NCI-H2196 treated with DMSO at 0.1 percent for 48 hours (cell line): ENCODE measurements around the gene VPS45.
"Not testable (repeated sequence)": the region's sequence is repeated elsewhere in the genome, so short reads cannot be mapped to it uniquely, and the experiment has no call there.

Source experiments
- DNase-seq: peaks from one replicate; lab custom pipeline; 2025; ENCODE audit not compliant: unreplicated experiment; lab: John Stamatoyannopoulos, UW

Gene VPS45, protein sequence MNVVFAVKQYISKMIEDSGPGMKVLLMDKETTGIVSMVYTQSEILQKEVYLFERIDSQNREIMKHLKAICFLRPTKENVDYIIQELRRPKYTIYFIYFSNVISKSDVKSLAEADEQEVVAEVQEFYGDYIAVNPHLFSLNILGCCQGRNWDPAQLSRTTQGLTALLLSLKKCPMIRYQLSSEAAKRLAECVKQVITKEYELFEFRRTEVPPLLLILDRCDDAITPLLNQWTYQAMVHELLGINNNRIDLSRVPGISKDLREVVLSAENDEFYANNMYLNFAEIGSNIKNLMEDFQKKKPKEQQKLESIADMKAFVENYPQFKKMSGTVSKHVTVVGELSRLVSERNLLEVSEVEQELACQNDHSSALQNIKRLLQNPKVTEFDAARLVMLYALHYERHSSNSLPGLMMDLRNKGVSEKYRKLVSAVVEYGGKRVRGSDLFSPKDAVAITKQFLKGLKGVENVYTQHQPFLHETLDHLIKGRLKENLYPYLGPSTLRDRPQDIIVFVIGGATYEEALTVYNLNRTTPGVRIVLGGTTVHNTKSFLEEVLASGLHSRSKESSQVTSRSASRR

DNA sequence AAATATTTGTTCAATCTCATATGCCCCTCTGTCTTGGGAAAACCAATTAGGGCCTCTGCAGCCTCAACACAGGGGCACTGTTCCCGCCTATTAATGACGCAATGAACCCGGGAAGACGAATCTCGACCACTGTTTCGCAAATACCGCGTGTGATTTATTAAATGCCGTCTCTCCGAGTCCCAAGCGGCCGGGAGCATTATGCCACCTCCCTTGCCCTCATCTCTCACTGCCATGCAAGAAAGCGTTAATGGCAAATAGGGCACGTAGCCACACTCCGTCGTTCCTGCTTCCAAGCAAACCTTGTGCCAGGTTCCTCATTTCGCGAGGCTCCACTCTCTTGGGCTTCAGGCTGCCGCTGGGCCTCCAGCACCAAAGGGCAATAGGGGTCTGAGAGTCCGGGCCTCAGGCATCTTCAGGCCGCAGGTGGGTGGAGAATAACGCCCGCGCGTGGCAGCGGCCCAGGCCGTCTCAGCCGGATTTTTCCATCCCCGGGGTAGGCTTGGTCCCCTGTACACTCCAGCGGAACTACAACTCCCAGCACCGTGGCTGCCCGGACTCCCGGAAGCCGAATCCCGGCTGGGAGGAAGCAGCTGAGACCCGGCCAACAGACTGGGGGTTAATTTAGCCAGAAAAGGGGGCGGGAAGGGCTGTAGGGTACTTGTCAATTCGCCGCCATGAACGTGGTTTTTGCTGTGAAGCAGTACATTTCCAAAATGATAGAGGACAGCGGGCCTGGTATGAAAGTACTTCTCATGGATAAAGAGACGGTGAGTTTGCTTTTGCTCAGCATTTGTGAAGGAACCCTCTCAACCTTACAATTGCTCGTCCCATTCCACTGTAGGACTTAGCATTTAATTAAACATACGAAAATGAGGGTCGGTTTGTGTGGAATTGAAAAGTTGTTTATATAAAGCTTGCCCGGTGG is at the start of gene VPS45:
VPS45 (plus strand) TSS at position 593 of the 925 bp plus-strand sequence; CDS start at position 675, 82 bp downstream.
- DNase-seq: peak; percentile 79

DNA sequence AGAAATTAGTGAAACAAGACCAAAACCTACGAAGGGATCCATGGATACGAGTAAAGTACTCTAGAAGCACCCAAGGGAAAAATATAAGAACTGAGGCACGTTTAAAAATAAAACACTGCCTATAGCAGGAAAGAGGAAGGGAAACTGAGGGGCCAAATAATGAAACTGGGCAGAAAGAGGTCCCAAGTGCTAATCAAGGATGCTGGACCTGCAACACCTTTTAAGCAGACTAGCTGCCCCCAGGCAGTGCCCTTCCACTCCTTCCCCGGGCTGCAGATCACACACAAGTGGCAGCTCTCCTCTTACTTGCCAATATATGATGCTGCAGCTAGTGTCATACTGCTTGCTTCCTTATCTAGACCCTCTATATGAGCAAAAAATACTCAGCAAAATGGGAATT is 49.4 kb upstream of the VPS45 start:
- no peak for DNase-seq

DNA sequence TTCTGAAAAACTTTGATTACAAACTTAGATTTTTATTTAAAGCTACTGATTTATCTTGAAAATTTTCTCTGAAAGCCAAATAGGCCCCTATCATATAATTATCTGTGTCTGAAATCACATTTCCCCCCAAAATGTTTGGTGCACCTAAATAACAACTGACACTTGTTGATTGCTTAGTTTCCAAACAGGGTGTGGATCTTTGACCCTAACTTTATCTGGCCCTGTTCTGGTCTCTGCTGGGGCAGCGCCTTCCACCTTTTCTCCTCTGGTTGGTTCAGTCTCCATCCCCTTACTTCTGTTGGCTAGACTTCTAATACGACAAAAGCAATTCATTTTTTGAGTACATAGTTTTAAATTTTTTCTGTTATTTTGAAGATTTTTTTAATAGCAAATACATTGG is 46.9 kb upstream of the VPS45 start:
- no peak for DNase-seq

DNA sequence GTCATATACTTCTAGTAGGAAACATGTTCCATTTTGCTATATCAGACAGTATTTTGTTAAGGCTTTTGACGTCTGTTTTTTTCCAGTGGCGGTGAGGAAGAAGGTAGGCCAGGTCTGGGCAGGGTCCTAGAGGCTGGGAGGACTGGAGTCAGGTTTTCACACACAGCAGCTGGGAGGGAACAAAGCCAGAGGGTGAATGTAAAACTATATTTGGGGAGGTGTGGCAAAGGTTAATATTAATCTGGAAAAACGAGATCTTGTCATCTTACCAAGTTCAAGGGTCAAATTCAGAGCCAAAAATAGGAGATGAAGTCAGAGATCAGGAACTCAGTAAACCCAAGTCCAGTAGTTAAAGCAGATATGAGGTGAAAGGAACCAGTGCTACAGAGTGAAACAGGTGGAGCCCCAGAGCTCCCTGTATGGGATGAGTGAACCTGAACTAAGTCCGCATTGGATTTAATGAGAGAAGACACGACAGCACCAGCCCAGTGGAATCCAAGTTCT is 46.3 kb upstream of the VPS45 start:
- no peak for DNase-seq

DNA sequence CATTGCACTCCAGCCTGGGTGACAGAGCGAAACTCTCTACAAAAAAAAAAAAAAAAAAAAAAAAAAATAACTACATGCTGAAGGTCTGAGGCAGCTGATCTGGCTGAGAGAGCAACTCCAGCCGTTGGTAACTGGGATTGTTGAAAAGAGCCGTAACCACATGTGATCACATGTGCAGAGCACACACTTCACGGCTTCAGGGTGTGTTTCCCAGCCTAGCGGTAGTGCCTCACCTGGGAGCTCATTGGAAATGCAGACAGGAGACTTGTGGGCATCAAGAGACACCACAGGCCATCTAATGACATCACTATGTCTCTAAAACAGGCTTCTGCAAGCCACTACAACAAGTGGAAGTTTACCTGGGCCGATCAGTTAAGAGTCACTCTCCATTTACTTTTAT is 45.2 kb upstream of the VPS45 start:
- no peak for DNase-seq

DNA sequence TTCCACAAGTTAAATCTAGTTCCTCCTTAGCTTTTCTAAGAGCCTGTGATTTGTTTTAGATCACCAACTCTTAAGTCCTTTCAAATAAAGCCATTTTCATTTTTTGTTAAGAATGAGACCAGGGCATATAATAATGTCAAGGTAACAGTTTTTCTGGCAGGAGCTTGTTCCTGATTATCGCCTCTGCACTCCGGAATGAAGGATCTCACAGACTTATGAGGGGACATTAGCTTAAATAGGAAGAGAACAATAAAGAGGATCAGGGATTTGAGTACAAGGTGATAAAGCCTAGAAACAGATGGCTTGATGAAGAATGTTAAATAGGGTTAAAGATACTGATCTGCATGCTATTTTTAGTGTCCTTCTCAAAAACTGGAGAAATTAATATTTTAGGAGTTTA is 43.4 kb upstream of the VPS45 start:
- DNase-seq: no peak

DNA sequence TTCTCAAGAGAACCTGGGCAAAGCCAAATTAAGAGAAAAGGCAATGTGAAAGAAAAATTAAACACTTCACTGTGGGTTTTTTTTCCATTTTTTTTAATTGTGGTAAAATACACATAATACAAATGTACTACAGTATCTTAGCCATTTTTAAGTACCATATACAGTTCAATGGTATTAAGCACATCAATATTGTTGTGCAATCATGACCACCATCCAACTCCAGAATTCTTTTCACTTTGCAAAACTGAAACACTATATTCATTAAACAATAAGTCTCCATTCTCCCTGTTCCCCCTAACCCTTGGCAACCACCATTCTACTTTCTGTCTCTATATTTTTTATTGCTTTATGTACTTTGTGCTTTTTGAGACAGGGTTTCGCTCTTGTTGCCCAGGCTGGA is 39.3 kb upstream of the VPS45 start:
- no peak for DNase-seq

DNA sequence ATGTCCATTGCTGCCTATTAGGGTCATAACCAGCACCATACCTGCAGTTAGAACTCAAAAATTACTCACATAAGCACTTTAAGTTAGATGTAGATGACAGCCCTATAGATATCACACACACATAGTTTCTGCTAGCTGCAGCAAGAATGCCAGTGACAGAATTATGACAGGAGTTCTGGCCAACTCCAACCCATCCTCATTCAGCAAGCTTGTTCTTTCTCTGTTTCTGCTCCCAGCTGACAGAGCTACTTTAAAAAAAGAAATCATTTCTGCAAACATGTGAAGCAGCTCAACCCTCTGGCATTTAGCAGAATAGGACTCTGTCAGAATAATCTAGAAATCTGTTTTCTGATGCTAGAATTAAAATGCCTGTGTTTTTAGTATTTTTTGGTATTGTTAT is 33.2 kb upstream of the VPS45 start:
- DNase-seq: no peak

DNA sequence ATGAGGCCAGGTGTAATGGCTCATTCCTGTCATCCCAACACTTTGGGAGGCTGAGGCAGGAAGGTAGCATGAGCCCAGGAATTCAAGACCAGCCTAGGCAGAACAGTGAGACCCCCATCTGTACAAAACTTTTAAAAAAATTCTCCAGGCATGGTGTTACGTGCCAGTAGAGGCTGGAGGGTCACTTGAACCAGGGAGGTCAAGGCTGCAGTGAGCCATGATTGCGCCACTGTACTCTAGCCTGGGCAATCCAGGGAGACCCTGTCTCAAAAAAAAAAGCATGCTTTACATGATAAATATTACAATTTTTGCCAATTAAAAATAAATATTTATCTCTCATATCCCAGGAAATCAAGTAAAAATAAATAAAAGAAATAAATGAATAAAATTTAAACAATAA is 17.6 kb upstream of the VPS45 start:
- DNase-seq: no peak

DNA sequence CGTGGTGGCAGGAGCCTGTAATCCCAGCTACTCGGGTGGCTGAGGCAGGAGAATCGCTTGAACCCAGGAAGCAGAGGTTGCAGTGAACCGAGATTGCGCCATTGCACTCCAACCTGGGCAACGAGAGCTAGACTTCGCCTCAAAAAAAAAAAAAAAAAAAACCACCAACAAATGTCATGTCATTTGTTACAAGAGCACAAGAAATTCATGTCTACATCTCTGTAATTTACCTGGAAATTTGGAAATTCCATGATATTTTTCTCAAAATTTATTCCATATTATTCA is 16.5 kb upstream of the VPS45 start:
- DNase-seq: no peak

DNA sequence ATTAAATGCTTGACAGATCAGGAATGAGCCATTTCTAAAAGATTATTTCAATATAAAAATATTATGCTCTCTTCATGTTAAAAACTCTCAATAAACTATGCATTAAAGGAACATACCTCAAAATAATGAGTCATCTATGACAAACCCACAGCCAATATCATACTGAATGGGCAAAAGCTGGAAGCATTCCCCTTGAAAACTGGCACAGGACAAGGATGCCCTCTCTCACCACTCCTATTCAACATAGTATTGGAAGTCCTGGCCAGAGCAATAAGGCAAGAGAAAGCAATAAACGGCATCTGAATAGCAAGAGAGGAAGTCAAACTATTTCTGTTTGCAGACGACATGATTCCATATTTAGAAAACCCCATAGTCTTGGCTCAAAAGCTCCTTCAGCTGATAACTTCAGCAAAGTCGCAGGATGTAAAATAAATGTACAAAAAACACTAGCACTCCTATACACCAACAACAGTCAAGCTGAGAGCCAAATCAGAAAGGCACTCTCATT is 15.6 kb upstream of the VPS45 start:
- DNase-seq: not testable (repeated sequence)

DNA sequence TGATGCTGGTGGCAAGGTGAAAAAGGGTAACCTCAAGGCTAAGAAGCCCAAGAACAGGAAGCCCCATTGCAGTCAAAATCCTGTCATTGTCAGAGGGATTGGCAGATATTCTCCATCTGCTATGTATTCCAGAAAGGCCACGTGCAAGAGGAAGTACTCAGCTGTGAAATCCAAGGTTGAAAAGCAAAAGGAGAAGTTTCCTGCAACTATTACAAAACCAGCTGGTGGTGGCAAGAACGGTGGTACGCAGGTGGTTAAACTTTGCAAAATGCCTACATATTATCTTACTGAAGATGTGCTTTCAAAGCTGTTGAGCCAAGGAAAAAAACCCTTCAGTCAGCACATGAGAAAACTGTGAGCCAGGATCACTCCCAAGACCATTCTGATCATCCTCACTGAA is 13.7 kb upstream of the VPS45 start:
- no peak for DNase-seq

DNA sequence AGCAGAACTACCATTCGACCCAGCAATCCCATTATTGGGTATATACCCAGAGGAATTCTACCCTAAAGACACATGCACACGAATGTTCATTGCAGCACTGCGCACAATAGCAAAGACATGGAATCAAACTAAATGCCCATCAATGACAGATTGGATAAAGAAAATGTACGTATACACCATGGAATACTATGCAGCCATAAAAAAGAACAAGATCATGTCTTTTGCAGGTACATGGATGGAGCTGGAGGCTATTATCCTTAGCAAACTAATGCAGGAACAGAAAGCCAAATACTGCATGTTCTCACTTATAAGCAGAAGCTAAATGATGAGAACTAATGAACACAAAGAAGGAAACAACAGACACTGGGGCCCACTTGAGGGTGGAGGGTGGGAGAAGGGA is 12.1 kb upstream of the VPS45 start:
- DNase-seq: not testable (repeated sequence)

DNA sequence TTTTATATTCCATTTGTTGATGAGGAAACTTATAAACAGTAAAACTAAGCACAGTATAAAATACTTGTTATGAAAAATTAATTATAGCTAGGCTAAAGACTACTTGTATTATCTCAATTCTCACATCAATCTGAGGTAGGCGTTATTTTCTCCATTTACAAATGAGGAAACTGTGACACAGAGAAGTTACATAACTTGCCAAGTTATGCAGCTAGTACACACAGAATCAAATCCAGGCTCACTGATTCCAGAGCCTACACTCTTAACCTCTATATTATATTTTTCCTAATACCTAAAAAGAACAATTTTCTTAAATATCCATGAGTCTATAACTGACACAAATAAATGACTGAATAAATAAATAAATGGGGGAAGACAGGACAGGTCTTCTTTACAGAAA is 11.2 kb upstream of the VPS45 start:
- no peak for DNase-seq

DNA sequence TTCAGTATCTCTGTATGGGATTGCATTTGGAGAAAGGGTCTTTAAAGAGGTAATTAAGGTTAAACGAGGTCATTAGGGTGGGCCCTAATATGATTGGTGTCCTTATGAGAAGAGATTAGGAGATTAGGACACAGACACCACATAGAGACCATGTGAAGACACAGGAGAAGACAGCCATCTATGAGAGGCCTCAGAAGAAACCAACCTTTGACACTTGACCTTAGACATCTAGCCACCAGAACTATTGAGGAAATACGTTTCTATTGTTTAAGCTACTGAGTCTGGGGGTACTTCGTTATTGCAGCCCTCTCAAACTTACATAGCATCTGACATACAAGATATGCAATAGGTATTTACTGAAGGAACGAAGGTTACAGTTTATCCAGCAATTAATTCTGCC is 7.3 kb upstream of the VPS45 start:
- no peak for DNase-seq

DNA sequence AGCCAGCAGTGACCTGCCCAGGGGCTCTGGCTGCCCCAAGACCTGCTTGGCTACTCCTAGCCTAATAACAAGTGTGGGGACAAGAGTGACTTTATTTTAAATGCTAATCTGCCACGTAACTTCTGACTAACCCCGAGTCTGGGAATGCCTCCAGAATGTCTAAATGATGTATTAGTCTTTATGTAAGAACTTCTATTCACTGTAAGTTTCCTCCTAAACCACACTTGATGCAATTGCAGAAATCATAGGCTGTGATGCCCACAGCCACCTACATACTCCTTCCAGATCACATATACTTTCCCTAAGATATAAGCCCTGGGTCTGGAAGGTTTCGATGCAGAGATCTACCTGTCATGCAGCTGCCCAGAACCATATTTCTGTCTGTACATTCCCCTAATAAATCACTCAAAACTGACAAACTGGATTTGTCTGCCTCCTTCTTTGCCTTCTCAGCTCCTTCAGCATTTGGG is 5.9 kb upstream of the VPS45 start:
- DNase-seq: no peak

DNA sequence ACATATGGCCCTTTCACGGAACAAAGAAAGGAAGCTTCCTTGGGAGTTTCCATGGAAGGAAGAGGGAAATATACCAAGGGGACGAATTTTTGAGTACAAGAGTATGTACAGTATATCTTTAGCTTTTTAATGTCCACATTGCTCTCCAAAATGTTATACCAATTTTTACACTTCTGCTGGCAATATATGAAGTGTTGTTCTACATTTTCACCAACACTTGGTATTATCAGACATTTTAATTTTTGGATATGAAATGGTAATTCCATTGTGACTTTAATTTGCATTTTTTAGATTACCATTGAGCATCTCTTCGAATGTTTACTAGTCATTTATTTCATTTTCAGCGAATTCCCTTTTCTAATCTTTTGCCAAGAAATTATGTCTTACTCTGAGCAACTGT is 5.5 kb upstream of the VPS45 start:
- DNase-seq: no peak

DNA sequence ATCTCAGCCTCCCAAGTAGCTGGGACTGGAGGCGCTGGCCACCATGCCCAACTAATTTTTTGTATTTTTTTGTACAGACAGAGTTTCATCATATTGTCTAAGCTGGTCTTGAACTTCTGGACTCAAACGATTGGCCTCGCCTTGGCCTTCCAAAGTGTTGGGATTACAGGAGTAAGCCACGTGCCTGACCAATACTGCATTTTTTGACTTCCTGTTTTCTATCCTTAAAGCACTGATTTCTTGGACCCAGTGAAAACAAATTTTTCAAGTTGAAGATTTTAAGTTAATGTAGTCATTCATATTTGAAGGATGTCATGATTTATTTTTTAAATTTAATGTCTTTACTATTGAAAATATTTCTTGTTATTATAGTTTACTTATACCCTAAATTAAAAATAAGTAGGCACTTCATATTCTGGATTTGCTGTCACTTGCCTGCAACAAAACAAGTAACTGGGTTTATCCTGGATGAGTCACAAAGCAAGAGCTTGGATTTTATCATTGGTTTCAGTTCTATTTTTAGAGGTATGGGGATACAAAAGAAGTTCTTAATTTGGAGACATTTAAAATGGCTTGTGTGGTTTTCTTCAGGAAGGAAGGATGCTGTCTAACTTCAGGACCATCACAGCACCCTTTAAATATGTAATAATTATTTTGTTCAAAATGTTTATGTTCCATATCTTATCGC is 2.2 kb upstream of the VPS45 start:
- no peak for DNase-seq

DNA sequence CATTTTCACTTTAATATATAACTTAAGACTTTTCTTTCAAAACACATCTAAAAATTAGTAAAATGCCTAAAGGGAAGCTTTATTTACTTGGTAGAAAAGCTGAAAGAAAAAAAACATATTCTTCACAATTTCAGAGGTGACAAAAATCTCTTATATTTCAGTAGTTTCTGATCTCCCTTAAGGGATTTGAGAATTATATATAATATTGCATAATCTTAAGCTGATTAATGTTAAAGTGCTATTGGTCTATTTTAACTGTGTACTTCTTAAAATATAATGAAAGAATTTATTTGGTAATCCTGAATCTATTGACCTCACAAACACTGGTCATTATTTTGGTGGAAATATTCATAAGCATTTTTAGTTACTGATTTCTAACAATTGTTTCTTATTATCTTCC is 1.2 kb upstream of the VPS45 start:
- no peak for DNase-seq

DNA sequence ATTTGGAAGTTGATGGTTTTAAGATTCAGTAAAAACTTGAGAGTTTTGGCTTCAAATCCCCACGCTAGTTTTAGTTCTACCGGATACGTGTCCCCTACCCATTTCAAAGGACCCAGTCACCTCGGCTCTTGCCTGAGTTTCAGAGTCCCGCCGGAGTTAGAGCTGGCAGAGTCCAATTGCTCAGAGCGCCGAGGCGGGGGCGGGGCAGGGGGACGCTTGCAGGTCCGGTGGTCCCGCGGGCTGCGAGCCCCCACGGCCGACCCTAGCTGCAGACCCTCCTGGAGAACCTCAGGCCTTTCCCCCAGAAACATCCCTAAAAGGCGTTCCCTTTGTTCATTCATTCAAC is 765 bp upstream of the VPS45 start:
- DNase-seq: no peak

DNA sequence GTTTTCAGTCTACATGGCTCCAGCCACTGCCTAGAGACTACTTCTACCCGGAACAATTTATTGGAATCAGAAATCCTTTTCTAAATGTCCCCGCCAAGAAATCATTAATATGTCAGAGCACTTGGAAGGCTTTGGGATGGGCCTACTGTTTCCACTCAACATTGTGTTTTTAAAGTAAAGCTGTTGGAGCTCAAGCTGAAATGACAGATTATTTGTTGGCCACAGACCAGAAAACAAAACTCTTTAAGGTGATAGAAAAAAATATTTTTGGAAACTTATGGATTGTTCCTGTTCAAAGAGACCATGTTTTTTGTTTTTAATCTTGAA is 496 bp downstream of the VPS45 start:
- no peak for DNase-seq
